Hepatocyte (in vitro differentiated cells): Measurements from ENCODE around the gene CRACDL.

Experiments
- EZH2 ChIP-seq: fragments of 200-600 bp; sonication (generic); IDR thresholded peaks from 2 replicates; pipeline ENCODE4 v1.6.1; 2016; ENCODE audit warnings: antibody characterized with exemption, mild to moderate bottlenecking, borderline replicate concordance
- EZH2phosphoT487 ChIP-seq: fragments of 200-600 bp; sonication (generic); IDR thresholded peaks from one replicate; pipeline ENCODE4 v1.6.1; 2018; ENCODE audit warnings: antibody characterized with exemption, mild to moderate bottlenecking, low read depth, moderate library complexity; ENCODE audit not compliant: unreplicated experiment, severe bottlenecking
- TF ChIP-seq, protein P1 (sequence below): fragments of 200-600 bp; sonication (generic); IDR thresholded peaks from 2 replicates; pipeline ENCODE4 v1.5.1; 2016; ENCODE audit warnings: antibody characterized with exemption, mild to moderate bottlenecking; ENCODE audit not compliant: poor library complexity

DNA sequence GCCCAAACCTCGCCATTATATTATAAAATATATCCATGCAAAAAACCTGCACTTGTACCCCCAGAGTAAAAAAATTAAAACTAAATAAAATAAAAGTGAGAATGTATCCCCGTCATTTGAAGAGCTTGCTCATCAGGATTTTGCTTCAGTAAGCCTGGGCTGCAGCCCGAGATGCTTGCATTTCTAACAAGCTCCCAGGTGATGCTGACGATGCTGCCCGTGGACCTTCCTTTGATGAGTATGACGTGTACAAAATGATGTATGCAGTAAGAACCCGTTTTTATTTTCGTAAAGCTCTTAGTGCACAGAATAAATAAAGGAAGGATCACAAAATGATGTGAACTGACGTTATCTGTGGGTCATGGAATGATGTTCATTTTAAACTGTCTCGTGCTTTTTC lies 63.5 kb downstream of the CRACDL start:
- TF ChIP-seq, protein P1, sequence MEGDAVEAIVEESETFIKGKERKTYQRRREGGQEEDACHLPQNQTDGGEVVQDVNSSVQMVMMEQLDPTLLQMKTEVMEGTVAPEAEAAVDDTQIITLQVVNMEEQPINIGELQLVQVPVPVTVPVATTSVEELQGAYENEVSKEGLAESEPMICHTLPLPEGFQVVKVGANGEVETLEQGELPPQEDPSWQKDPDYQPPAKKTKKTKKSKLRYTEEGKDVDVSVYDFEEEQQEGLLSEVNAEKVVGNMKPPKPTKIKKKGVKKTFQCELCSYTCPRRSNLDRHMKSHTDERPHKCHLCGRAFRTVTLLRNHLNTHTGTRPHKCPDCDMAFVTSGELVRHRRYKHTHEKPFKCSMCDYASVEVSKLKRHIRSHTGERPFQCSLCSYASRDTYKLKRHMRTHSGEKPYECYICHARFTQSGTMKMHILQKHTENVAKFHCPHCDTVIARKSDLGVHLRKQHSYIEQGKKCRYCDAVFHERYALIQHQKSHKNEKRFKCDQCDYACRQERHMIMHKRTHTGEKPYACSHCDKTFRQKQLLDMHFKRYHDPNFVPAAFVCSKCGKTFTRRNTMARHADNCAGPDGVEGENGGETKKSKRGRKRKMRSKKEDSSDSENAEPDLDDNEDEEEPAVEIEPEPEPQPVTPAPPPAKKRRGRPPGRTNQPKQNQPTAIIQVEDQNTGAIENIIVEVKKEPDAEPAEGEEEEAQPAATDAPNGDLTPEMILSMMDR: no peak
- TF ChIP-seq EZH2 (no peak), EZH2phosphoT487 (no peak)
